Choroid plexus epithelial cell (primary cell): ENCODE data around the gene RERE.

Source experiments
- DNase-seq: peaks from one replicate; pipeline ENCODE4 v3.0.0-alpha.2; 2010; ENCODE audit warnings: low read depth
- H3K4me3 ChIP-seq: 2 replicates; pipeline ENCODE4 v1.5.1; 2011; ENCODE audit warnings: low read depth, mild to moderate bottlenecking, control low read depth, low read length, moderate library complexity
- TF ChIP-seq, protein P1 (sequence below): conservative IDR thresholded peaks from 2 replicates; pipeline ENCODE4 v1.5.1; 2011; ENCODE audit warnings: low read depth, mild to moderate bottlenecking, control low read depth, inconsistent platforms, low read length, moderate library complexity

Gene RERE

DNA sequence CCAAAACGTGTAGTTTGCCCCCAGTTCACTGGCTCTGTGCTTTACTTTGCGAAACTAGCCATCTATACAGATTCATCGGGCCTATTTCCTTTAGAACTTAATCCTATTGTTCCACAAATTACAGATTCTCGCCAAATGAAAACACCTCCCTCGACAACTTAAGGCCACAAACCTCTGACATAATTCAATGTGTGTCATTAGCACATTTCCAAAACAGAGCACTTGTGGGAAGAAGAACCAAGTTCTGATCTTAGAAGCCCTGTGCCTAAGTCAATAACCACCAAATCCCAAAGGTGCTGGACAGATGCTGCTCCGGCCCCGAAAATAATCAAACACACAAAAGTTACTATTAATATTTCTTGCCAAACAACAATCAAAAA lies 405.6 kb downstream of the RERE start:
- TF ChIP-seq, protein P1, sequence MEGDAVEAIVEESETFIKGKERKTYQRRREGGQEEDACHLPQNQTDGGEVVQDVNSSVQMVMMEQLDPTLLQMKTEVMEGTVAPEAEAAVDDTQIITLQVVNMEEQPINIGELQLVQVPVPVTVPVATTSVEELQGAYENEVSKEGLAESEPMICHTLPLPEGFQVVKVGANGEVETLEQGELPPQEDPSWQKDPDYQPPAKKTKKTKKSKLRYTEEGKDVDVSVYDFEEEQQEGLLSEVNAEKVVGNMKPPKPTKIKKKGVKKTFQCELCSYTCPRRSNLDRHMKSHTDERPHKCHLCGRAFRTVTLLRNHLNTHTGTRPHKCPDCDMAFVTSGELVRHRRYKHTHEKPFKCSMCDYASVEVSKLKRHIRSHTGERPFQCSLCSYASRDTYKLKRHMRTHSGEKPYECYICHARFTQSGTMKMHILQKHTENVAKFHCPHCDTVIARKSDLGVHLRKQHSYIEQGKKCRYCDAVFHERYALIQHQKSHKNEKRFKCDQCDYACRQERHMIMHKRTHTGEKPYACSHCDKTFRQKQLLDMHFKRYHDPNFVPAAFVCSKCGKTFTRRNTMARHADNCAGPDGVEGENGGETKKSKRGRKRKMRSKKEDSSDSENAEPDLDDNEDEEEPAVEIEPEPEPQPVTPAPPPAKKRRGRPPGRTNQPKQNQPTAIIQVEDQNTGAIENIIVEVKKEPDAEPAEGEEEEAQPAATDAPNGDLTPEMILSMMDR = no peak
- no peak overlapping the region for H3K4me3 ChIP-seq

DNA sequence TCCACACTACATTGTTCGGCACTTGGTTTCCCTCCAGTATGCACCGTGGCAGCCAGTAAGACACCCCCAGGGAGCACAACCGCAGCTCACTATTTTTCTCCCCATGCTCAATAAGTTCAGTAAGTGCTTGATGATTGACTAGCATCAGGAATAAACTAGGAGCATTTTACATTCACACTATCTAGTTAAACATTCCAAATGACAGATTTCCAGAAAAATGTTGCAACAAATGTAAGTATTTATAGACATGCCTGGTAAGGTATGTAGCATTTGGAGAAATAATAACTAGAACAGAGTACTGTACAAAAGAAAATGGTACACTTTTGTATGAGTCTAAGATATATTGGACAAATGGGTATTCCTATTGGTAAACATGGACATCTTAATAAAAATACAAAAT lies 406.6 kb downstream of the RERE start:
- TF ChIP-seq, protein P1 = no peak
- no peak for DNase-seq
- H3K4me3 ChIP-seq = no peak overlapping the region

More for the DNA sequence above, 405.6 kb downstream of the RERE start:
- DNase-seq = no peak

DNA sequence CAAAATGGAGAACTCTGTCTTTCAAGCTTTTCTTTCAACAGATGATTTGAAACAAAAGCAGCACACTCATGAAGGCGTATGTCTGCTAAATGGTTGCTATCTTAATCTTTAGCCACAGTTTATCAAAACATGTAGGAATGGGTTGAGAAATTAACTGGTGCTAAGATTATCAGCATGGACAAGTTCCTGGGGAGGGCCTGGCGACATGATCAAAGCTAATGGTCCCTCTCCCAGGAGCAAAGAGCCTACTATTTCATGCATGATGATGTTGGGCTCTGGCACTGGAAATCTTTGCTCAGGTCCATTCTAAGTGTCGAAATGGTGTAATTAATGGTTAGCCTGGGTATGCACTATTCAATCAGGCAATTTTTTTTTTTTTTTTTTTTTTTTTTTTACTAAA lies 407.8 kb downstream of the RERE start:
- DNase-seq = no peak
- H3K4me3 ChIP-seq = no peak overlapping the region
- TF ChIP-seq, protein P1 = no peak

DNA sequence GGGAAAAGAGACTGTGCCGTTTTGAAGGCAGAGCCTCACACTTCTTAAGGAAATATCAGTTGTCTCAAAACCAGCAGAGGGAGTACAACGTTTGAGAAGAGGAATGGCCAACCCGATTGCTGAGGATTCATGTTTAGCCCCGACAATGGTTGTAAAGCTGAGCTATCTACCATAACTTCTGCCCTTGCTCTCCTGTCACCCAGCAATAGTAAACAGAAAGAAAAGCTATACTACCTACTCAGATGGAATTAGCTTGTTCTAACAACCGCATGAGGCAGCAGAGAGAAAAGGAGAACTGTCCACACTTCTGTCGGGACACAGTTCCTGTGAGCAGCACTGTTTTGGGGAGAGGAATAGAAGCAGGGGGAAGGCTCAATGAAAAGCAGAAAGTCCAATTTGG lies 408.3 kb downstream of the RERE start:
- peak; percentile 83 for DNase-seq
- no peak overlapping the region for H3K4me3 ChIP-seq
- TF ChIP-seq, protein P1 = peak; percentile 74

DNA sequence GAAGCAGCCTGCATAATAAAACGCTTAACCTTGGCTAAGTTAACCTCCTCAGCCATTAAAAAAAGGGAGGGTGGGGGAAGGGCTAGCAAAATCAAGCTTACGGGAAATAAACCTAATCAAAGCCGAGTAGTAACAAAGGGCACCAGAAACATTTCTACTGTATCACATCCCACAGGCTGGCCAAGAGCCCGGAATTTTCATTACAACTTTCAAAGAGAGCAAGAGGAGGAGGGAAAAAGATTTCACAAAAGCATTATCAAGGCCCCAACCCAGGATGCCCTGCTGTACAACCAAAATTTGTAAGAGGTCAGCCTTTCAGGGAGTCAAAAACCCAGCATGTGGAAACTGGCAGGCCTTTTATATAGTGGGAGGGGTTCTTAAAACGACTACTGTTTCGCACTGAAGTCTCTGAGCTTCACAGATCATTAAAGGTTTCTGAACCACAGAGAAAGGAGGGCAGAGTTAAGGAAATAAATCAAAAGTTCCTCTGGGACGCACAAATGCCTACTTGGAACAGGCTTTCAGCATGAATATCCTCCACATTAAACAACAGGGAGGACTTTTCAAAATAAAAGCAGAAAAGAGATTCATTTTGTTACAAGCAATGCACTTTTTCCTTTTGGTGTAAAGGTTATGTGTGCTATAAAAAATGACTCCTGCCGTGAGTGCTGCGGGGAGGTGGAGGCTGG lies 409.1 kb downstream of the RERE start:
- H3K4me3 ChIP-seq = no peak overlapping the region
- TF ChIP-seq, protein P1 = no peak
- DNase-seq = peak; percentile 91

DNA sequence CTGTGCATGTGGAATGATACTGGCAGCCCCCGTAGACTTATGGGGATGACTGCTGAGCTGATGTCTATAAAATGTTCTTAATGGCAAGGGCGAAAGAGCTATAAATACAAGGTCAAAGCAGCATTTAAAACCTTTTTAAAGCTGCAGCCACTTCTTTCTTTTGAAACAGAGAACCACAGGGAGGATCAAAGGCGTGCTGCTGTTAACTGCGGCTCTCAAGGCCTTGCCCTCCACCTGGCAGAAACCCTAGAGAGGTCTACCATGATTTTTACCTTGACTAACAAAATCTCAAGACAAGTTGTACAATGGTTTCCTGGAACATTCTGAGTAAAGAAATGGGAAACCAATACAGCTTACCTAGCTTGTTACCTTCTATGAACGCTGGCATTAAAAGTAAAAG lies 409.8 kb downstream of the RERE start:
- no peak overlapping the region for H3K4me3 ChIP-seq
- TF ChIP-seq, protein P1 = no peak
- no peak for DNase-seq

DNA sequence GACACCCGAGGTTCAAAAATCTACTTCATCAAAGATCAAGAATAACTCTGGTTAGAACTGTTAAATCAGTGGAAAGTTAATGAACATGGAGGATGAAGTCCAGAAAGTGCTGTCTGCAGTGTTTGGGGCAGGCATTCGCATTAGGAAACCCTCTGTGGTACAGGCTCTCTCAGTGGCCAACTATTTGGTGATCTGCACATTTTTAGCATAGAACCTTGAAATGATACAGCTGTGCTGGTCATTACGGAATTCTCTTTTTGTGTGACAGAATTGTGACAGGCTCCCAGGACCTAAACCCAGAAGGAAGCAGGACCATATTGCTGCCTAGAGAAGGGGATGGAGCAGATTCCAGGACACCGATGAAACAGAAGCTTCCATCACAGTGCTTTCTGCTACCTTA lies 410.5 kb downstream of the RERE start:
- TF ChIP-seq, protein P1 = no peak
- no peak for DNase-seq
- H3K4me3 ChIP-seq = no peak overlapping the region
